ENCODE results near the gene CDC42BPA. TPM values are rescaled to one million over a fixed set of nuclear protein-coding genes. Genes with fewer than 3 reads are reported as not detected.

Gene CDC42BPA
- total and polyA plus RNA-seq, 9 of the 15 experiments (the other 6 are each of a cell fraction or from before 2014, with no cell fraction given): 8.0 to 77.5 (median 52.1) TPM

DNA sequence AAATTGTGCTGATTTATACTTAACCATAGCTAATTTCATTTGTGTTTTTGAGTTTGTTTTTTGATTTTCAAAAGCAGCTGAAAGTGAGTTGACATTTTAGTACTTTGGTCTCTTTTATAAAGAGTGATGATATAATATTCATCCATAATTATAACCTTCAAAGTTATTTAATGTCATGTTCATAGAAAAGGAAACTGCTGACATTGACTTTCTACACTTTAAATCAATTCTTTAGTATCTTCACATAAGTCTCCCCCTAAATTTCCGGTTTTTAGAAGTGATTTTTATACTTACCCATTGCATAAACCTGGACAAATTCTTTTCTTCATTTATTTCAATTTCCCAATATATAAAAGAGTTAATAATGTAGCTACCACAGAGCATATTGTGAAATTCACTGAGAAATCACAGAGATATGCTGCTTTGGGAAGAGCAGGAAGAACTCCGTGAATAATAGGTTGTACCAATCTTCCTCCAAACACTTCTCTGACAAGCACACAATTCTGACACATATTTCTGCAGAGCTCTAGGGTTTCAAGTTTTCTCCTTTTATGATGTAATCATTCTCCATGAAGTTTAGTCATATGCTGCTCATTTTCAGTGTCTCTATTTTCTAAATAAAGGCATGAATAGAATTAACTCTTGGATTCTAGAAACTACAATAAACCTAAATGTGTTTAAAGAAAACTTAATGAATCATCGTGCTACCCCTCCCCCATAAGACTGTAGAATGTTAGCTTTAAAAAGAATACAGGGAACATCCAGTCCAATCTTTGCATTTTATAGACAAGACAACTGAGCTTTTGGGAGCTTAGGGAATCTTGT, 25.6 kb upstream of the CDC42BPA start:
- WGBS (ENCODE audit: insufficient coverage, low coverage, missing lambda C conversion rate): 13% methylated on average over 3 of the region's 3 CpGs
- DNase-seq (ENCODE audit: extremely low read depth in 1 of 4, low spot score in 3 of 4) (no peak), ATAC-seq (peak; percentile 56), FAIRE-seq (peak; percentile 68)
- in situ Hi-C loops (cut with MboI) (no loop called here), intact Hi-C loops (cut with micrococcal nuclease) (no loop called here)
- Histone ChIP-seq H3K27ac (ENCODE audit: extremely low read depth, low read depth, low read length) (peak overlapping the region; percentile 9; the same call in 1 of the 3 replicates), H2AFZ (ENCODE audit: low read depth, low read length) (peak overlapping the region; percentile 70), H3K4me2 (ENCODE audit: insufficient read depth, low read length) (no peak overlapping the region), H3K36me3 (ENCODE audit: control insufficient read depth, insufficient read depth, low read length) (no peaks in the 10 kb centered on the region), H4K20me1 (replicated peaks; ENCODE audit: control insufficient read depth, insufficient read depth, low read length) (no peaks in the 10 kb centered on the region), H3K9ac (ENCODE audit: insufficient read depth in 1 of 2, low read depth in 2 of 2, low read length in 2 of 2) (no peak overlapping the region), H3K9me1 (ENCODE audit: control insufficient read depth, insufficient read depth, low read length) (no peaks in the 10 kb centered on the region), H3K79me2 (ENCODE audit: control insufficient read depth, insufficient read depth, low read length) (no peaks in the 10 kb centered on the region), H3K4me1 (replicated peaks in 1 of 2; ENCODE audit: control insufficient read depth in 2 of 2, insufficient read depth in 2 of 2, low read length in 2 of 2) (peaks cover 0 to 7% of the 10 kb centered on the region in 2 experiments; a peak in 2 of 5 replicates), H3K4me3 (no peak overlapping the region), H3K9me3 (replicated peaks; ENCODE audit: control insufficient read depth, insufficient read depth, low read depth, low read length) (peaks cover 4% of the 10 kb centered on the region; the same call in 1 of the 2 replicates), H3K27me3 (ENCODE audit: control insufficient read depth in 2 of 2, insufficient read depth in 2 of 2, low read length in 2 of 2) (no peaks in the 10 kb centered on the region)
- no TSS peak for BruUV-seq (replicated peaks)
- ChIA-PET CTCF (ENCODE audit: low intra/inter-chr PET ratio) (no interaction called here), POLR2A (interaction anchor here (0.9 to 1.4 kb wide), 3 partner anchors 10 to 25 kb away, joined by 3 to 6 read pairs (median 4); partner anchors contain the start of gene CDC42BPA)
- TF ChIP-seq, protein P1, sequence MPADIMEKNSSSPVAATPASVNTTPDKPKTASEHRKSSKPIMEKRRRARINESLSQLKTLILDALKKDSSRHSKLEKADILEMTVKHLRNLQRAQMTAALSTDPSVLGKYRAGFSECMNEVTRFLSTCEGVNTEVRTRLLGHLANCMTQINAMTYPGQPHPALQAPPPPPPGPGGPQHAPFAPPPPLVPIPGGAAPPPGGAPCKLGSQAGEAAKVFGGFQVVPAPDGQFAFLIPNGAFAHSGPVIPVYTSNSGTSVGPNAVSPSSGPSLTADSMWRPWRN (IDR thresholded peaks at IDR 0.05; ENCODE audit: low read depth): no peak
- no peak for TF ChIP-seq ZNF184 (CRISPR knock-in tag; IDR thresholded peaks at IDR 0.05)
- TF ChIP-seq BRCA1 (IDR thresholded peaks at IDR 0.05): no peak
- no peak for TF ChIP-seq BRCA1 (CRISPR knock-in tag; IDR thresholded peaks at IDR 0.05)
- TF ChIP-seq ESRRB (CRISPR knock-in tag; IDR thresholded peaks at IDR 0.05; ENCODE audit: borderline replicate concordance): no peak
- TF ChIP-seq RNF2 (IDR thresholded peaks at IDR 0.05): no peak
- TF ChIP-seq WHSC1 (IDR thresholded peaks at IDR 0.05; ENCODE audit: low read length): no peak
- TF ChIP-seq TRIM24 (IDR thresholded peaks at IDR 0.05): peak; percentile 23 to 44; a peak in 1 of 4 replicates
- TF ChIP-seq SMARCC2 (IDR thresholded peaks at IDR 0.05; ENCODE audit: low read depth): no peak
- TF ChIP-seq RBM17 (IDR thresholded peaks at IDR 0.05; ENCODE audit: borderline replicate concordance, low read depth, low read length): no peak
- TF ChIP-seq, protein P2, sequence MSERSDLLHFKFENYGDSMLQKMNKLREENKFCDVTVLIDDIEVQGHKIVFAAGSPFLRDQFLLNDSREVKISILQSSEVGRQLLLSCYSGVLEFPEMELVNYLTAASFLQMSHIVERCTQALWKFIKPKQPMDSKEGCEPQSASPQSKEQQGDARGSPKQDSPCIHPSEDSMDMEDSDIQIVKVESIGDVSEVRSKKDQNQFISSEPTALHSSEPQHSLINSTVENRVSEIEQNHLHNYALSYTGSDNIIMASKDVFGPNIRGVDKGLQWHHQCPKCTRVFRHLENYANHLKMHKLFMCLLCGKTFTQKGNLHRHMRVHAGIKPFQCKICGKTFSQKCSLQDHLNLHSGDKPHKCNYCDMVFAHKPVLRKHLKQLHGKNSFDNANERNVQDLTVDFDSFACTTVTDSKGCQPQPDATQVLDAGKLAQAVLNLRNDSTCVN (CRISPR knock-in tag; IDR thresholded peaks at IDR 0.05): no peak
- no peak for TF ChIP-seq THRAP3 (IDR thresholded peaks at IDR 0.05; ENCODE audit: borderline replicate concordance)
- no peak for TF ChIP-seq HDAC8 (tag; IDR thresholded peaks at IDR 0.05)
- TF ChIP-seq PYGO2 (tag; IDR thresholded peaks at IDR 0.05): no peak
- no peak for TF ChIP-seq ZNF146 (CRISPR knock-in tag; IDR thresholded peaks at IDR 0.05; ENCODE audit: unreplicated experiment)
- TF ChIP-seq OTX1 (CRISPR knock-in tag; IDR thresholded peaks at IDR 0.05): no peak
- TF ChIP-seq TAF15 (IDR thresholded peaks at IDR 0.05; ENCODE audit: low read depth, low read length): no peak
- 0 out of 2 replicates have a peak, but pooled peaks have one; percentile 4 for TF ChIP-seq JUND (IDR thresholded peaks at IDR 0.05; ENCODE audit: borderline replicate concordance, low read depth, low read length)
- no peak; the same call in 2 of the 3 replicates for TF ChIP-seq JUND (tag; IDR thresholded peaks at IDR 0.05; ENCODE audit: borderline replicate concordance, low read depth, low read length)
- TF ChIP-seq, protein P3, sequence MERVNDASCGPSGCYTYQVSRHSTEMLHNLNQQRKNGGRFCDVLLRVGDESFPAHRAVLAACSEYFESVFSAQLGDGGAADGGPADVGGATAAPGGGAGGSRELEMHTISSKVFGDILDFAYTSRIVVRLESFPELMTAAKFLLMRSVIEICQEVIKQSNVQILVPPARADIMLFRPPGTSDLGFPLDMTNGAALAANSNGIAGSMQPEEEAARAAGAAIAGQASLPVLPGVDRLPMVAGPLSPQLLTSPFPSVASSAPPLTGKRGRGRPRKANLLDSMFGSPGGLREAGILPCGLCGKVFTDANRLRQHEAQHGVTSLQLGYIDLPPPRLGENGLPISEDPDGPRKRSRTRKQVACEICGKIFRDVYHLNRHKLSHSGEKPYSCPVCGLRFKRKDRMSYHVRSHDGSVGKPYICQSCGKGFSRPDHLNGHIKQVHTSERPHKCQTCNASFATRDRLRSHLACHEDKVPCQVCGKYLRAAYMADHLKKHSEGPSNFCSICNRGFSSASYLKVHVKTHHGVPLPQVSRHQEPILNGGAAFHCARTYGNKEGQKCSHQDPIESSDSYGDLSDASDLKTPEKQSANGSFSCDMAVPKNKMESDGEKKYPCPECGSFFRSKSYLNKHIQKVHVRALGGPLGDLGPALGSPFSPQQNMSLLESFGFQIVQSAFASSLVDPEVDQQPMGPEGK (CRISPR knock-in tag; IDR thresholded peaks at IDR 0.05; ENCODE audit: borderline replicate concordance): no peak
